ENCODE results near the gene NAV1. TPM values are rescaled to one million over a fixed set of nuclear protein-coding genes. Genes with fewer than 3 reads are reported as not detected.

The NAV1 gene
- total RNA-seq, 1 donor from 2014 or later = 34.1 TPM

- H3K4me3 ChIP-seq = no peak overlapping the region
- no peaks in the 10 kb centered on the region for H3K27me3 ChIP-seq
- intact Hi-C loops (cut with DNase I) = no loop called here
- no peak overlapping the region for H3K27ac ChIP-seq
- ATAC-seq (peak; percentile 84), DNase-seq (no peak)
- TF ChIP-seq, protein P1, sequence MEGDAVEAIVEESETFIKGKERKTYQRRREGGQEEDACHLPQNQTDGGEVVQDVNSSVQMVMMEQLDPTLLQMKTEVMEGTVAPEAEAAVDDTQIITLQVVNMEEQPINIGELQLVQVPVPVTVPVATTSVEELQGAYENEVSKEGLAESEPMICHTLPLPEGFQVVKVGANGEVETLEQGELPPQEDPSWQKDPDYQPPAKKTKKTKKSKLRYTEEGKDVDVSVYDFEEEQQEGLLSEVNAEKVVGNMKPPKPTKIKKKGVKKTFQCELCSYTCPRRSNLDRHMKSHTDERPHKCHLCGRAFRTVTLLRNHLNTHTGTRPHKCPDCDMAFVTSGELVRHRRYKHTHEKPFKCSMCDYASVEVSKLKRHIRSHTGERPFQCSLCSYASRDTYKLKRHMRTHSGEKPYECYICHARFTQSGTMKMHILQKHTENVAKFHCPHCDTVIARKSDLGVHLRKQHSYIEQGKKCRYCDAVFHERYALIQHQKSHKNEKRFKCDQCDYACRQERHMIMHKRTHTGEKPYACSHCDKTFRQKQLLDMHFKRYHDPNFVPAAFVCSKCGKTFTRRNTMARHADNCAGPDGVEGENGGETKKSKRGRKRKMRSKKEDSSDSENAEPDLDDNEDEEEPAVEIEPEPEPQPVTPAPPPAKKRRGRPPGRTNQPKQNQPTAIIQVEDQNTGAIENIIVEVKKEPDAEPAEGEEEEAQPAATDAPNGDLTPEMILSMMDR (IDR thresholded peaks at IDR 0.05) = no peak
- no peaks in the 10 kb centered on the region for H3K9me3 ChIP-seq
- H3K4me1 ChIP-seq = peaks cover 15% of the 10 kb centered on the region
- no peaks in the 10 kb centered on the region for H3K36me3 ChIP-seq
Observed at GRCh38 chr1:201551877-201552731, 13.2 kb downstream of the NAV1 start.

GRCh38 chr1:201552941-201553351 is 14.0 kb downstream of the NAV1 start:
- H3K4me3 ChIP-seq = no peak overlapping the region
- no peaks in the 10 kb centered on the region for H3K36me3 ChIP-seq
- intact Hi-C loops (cut with DNase I) = no loop called here
- TF ChIP-seq, protein P1 (IDR thresholded peaks at IDR 0.05) = no peak
- peak overlapping the region; percentile 12 for H3K27ac ChIP-seq
- no peaks in the 10 kb centered on the region for H3K27me3 ChIP-seq
- ATAC-seq (no peak), DNase-seq (no peak)
- H3K9me3 ChIP-seq = no peaks in the 10 kb centered on the region
- H3K4me1 ChIP-seq = peaks cover 19% of the 10 kb centered on the region

DNA sequence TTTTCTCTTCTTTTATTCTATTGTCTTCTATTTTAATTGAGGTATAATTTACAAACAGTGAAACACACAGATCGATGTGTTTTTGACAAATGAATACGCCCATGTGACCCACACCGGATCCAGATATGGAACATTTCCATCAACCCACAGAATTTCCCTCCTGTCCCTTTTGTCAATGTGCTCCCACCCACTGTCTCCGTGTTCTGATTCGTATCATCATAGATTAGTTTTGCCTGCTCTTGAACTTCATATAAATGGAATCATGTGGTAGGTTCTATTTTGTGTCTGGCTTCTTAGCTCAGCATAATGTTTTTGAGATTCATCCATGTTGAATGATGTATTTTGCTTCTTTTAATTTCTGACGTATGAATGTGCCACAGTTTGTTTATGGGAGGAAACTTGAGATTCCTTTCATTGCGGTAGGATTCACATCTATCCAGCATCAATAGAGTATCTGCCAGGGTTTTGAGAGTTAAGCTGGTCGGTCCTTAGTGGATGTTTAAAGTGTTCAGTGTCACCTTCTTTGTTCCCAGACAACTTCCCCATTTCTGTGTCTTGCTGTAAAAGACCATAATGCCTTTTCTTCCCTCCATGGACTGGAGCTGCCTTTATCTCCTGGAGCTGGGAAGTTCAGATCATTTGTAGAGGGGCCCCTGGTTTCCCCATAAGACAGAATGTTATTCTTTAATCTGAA is 14.7 kb downstream of the NAV1 start:
- Histone ChIP-seq H3K9me3 (no peaks in the 10 kb centered on the region), H3K27me3 (no peaks in the 10 kb centered on the region), H3K36me3 (no peaks in the 10 kb centered on the region), H3K27ac (peak overlapping the region; percentile 40), H3K4me3 (no peak overlapping the region), H3K4me1 (peaks cover 19% of the 10 kb centered on the region)
- ATAC-seq (no peak), DNase-seq (no peak)
- intact Hi-C loops (cut with DNase I) = no loop called here
- TF ChIP-seq, protein P1 (IDR thresholded peaks at IDR 0.05) = no peak

DNA sequence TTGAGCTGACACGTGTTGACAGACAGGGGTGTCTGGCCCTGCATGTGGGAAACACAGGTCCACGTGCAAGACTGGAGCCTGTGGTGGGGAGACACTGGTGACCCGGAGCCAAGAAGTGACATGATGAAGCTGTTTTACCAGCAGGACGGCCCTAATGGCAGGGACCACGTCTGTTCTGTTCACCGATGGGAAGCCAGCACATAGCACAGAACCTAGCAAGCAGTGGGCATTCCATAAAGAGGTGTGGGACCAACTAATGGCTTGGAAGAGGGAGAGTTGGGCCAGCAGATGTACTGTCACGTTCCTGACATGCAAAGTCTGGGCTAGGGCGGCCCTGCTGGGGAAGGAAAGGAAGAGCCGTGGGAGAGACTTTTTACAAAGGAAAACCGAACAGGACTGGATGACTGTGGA is 15.3 kb downstream of the NAV1 start:
- H3K4me1 ChIP-seq = peaks cover 19% of the 10 kb centered on the region
- H3K9me3 ChIP-seq = no peaks in the 10 kb centered on the region
- no peak for DNase-seq
- H3K27me3 ChIP-seq = no peaks in the 10 kb centered on the region
- TF ChIP-seq, protein P1 (IDR thresholded peaks at IDR 0.05) = no peak
- H3K4me3 ChIP-seq = no peak overlapping the region
- no peak for ATAC-seq
- H3K27ac ChIP-seq = peak overlapping the region; percentile 40
- intact Hi-C loops (cut with DNase I) = no loop called here
- H3K36me3 ChIP-seq = no peaks in the 10 kb centered on the region

DNA sequence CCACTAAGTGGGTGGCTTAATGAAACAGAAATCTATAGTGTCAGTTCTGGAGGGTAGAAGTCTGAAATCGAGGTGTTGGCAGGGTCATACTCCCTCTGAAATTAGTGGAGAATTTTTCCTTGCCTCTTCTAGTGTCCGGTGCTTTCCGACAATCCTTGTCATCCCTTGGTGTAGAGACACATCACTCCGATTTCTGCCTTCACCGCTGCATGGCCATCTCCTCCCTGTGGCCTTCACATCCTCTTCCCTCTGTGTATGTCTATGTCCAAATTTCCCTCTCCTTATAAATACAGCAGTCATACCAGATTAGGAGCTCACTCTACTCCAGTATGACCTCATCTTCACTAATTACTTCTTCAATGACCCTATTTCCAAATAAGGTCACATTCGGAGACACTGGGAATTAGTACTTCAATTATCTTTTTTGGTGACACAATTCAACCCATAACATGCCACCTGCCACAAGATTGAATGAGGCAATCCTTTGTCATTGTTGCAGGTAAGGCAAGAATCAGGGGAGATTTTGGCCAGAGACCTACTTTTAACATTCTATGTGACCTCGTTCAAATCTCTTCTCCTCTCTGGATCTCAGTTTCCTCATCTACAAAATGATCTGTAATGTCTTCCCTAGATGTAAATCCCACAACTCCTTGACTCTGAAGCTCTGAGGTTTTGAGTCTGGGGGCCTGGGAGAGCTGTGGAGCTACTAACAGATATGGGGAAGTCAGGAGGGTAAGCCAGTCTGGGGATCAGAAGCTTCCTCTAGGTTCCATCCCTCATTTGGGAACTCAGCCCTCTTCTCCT is 16.1 kb downstream of the NAV1 start:
- intact Hi-C loops (cut with DNase I) = loop anchor here (5.0 kb wide), 1 partner anchor 237 kb away; no protein-coding TSS in a partner anchor
- no peak for DNase-seq

More for the DNA sequence above, 16.1 kb downstream of the NAV1 start:
- H3K9me3 ChIP-seq = no peaks in the 10 kb centered on the region
- TF ChIP-seq, protein P1 (IDR thresholded peaks at IDR 0.05) = no peak
- no peak for ATAC-seq
- peaks cover 21% of the 10 kb centered on the region for H3K4me1 ChIP-seq
- H3K36me3 ChIP-seq = no peaks in the 10 kb centered on the region
- H3K27ac ChIP-seq = peak overlapping the region; percentile 40
- no peak overlapping the region for H3K4me3 ChIP-seq
- H3K27me3 ChIP-seq = no peaks in the 10 kb centered on the region

Data from upper lobe of right lung (tissue), 1 donor.